Thyroid gland (tissue), 4 donors: ENCODE results near the gene CHST8.

Experiments
- CTCF ChIP-seq, 6 experiments: fragments of 200-600 bp in 3 of 6; fragments of 450-650 bp in 3 of 6; sonication (generic) in 3 of 6; IDR thresholded peaks; one replicate each; pipeline ENCODE4 v1.5.1; 2016 to 2019; ENCODE audit warnings: antibody characterized with exemption in 6 of 6, mild to moderate bottlenecking in 2 of 6, inconsistent platforms in 1 of 6, moderate library complexity in 1 of 6
- POLR2A ChIP-seq, 2 donors: fragments of 450-650 bp; IDR thresholded peaks; one replicate each; pipeline ENCODE4 v1.6.1; 2017; ENCODE audit warnings: antibody characterized with exemption in 2 of 2, mild to moderate bottlenecking in 2 of 2, moderate library complexity in 1 of 2

GRCh38 chr19:33601583-33601982 is 20.2 kb upstream of the CHST8 start:
- TF ChIP-seq CTCF (IDR thresholded peaks at IDR 0.05) (no peak), POLR2A (IDR thresholded peaks at IDR 0.05) (no peak)
